IMR-90 (cell line): Measurements from ENCODE around the gene ANKRD45. TPM values are rescaled to one million over a fixed set of nuclear protein-coding genes. Genes with fewer than 3 reads are reported as not detected.

ENCODE experiments used
- ATAC-seq: fragments of 200-7000 bp; cut with Tn5 transposase; 2 replicates; pipeline ENCODE4 v1.9.1; 2020; ENCODE audit warnings: low read depth, mild to moderate bottlenecking, moderate library complexity
- BruUV-seq: library from RNA; stranded (reverse); fragments of 400-500 nt; replicated peaks from 2 replicates; lab custom pipeline; 2021; lab: Mats Ljungman, UMichigan
- CTCF ChIA-PET: fragments of 300-600 bp; formaldehyde crosslinking; extraction: SDS; loops from one replicate; lab custom pipeline; 2021; ENCODE audit warnings: antibody characterized with exemption; lab: Yijun Ruan, JAX
- POLR2A ChIA-PET: fragments of 300-600 bp; sonication (Branson Sonifier 250); formaldehyde crosslinking; loops from one replicate; lab custom pipeline; 2022; ENCODE audit warnings: antibody characterized with exemption; ENCODE audit not compliant: unreplicated experiment; lab: Charles Lee
- DNase-seq: peaks from one replicate; pipeline ENCODE4 v3.0.0; 2013
- H2AFZ ChIP-seq: replicated peaks from 2 replicates; pipeline ENCODE3; 2013; ENCODE audit warnings: low read length, mild to moderate bottlenecking; ENCODE audit not compliant: poor library complexity
- H2AK5ac ChIP-seq: 2 replicates; pipeline ENCODE4 v1.6.1; 2013; ENCODE audit warnings: low read depth, low read length, inconsistent platforms
- H2AK9ac ChIP-seq: replicated peaks from 2 replicates; pipeline ENCODE3; 2013; ENCODE audit warnings: mild to moderate bottlenecking, low read depth, low read length, moderate library complexity; ENCODE audit not compliant: poor library complexity
- H2BK120ac ChIP-seq: 2 replicates; pipeline ENCODE4 v1.6.1; 2013; ENCODE audit warnings: low read depth, low read length, inconsistent platforms
- H2BK15ac ChIP-seq: 3 replicates; pipeline ENCODE4 v1.6.1; 2013; ENCODE audit warnings: low read depth, low read length, inconsistent platforms
- H2BK20ac ChIP-seq: 2 replicates; pipeline ENCODE4 v1.6.1; 2013; ENCODE audit warnings: low read depth, mild to moderate bottlenecking, inconsistent platforms, low read length, moderate library complexity
- H2BK5ac ChIP-seq: 2 replicates; pipeline ENCODE4 v1.6.1; 2013; ENCODE audit warnings: mild to moderate bottlenecking, low read depth, low read length, inconsistent platforms; ENCODE audit not compliant: poor library complexity, severe bottlenecking
- H3K14ac ChIP-seq: replicated peaks from 2 replicates; pipeline ENCODE4 v1.6.1; 2013; ENCODE audit warnings: low read depth, low read length, inconsistent platforms
- H3K18ac ChIP-seq: 2 replicates; pipeline ENCODE4 v1.6.1; 2013; ENCODE audit warnings: low read depth, low read length, control low read depth
- H3K23ac ChIP-seq: 2 replicates; pipeline ENCODE4 v1.6.1; 2013; ENCODE audit warnings: low read depth, low read length, inconsistent platforms
- H3K27ac ChIP-seq: 2 replicates; pipeline ENCODE4 v1.5.1; 2013; ENCODE audit warnings: mild to moderate bottlenecking, control low read depth, low read length; ENCODE audit not compliant: insufficient read depth
- H3K27me3 ChIP-seq: 2 replicates; pipeline ENCODE4 v1.6.1; 2013; ENCODE audit warnings: low read length; ENCODE audit not compliant: control insufficient read depth, insufficient read depth
- H3K36me3 ChIP-seq: 2 replicates; pipeline ENCODE4 v1.6.1; 2013; ENCODE audit warnings: low read length, mixed read lengths; ENCODE audit not compliant: control insufficient read depth, insufficient read depth
- H3K4ac ChIP-seq: 2 replicates; pipeline ENCODE4 v1.6.1; 2013; ENCODE audit warnings: low read depth, low read length, inconsistent platforms
- H3K4me1 ChIP-seq: 2 replicates; pipeline ENCODE4 v1.6.1; 2013; ENCODE audit warnings: low read length, mixed read lengths; ENCODE audit not compliant: control insufficient read depth, insufficient read depth
- H3K4me2 ChIP-seq: 2 replicates; pipeline ENCODE4 v1.6.1; 2013; ENCODE audit warnings: low read depth, mild to moderate bottlenecking, control low read depth, low read length, moderate library complexity
- H3K4me3 ChIP-seq: 2 replicates; pipeline ENCODE4 v1.5.1; 2013; ENCODE audit warnings: low read depth, mild to moderate bottlenecking, control low read depth, low read length, moderate library complexity; ENCODE audit not compliant: insufficient read depth
- H3K56ac ChIP-seq: 2 replicates; pipeline ENCODE4 v1.6.1; 2013; ENCODE audit warnings: low read length, inconsistent platforms; ENCODE audit not compliant: insufficient read depth; ENCODE audit errors: extremely low read depth
- H3K79me1 ChIP-seq, 2 experiments: 2 replicates each; pipeline ENCODE4 v1.6.1; 2013; ENCODE audit warnings: low read length in 2 of 2, inconsistent platforms in 1 of 2, low read depth in 1 of 2
- H3K9ac ChIP-seq: 2 replicates; pipeline ENCODE4 v1.6.1; 2013; ENCODE audit warnings: low read depth, low read length, control low read depth
- H3K9me1 ChIP-seq: 2 replicates; pipeline ENCODE4 v1.6.1; 2013; ENCODE audit warnings: low read length, inconsistent platforms; ENCODE audit not compliant: insufficient read depth
- H3K9me3 ChIP-seq: 2 replicates; pipeline ENCODE4 v1.6.1; 2013; ENCODE audit warnings: low read length; ENCODE audit not compliant: control insufficient read depth, insufficient read depth
- H4K20me1 ChIP-seq: 2 replicates; pipeline ENCODE4 v1.6.1; 2013; ENCODE audit warnings: low read length, inconsistent platforms; ENCODE audit not compliant: insufficient read depth
- H4K5ac ChIP-seq: 2 replicates; pipeline ENCODE4 v1.6.1; 2013; ENCODE audit warnings: mild to moderate bottlenecking, low read depth, low read length, control low read depth
- H4K8ac ChIP-seq, 2 experiments: 2 replicates each; pipeline ENCODE4 v1.6.1; 2013; ENCODE audit warnings: low read depth in 2 of 2, low read length in 2 of 2, control low read depth in 1 of 2, inconsistent platforms in 1 of 2
- H4K91ac ChIP-seq: 2 replicates; pipeline ENCODE4 v1.6.1; 2013; ENCODE audit warnings: low read depth, low read length, inconsistent platforms; ENCODE audit not compliant: insufficient read depth
- BHLHE40 ChIP-seq: fragments of 150-350 bp; IDR thresholded peaks from 2 replicates; pipeline ENCODE4 v1.6.1; 2016; ENCODE audit warnings: mild to moderate bottlenecking, low read depth, low read length
- CEBPB ChIP-seq: IDR thresholded peaks from 2 replicates; pipeline ENCODE4 v1.6.1; 2012; ENCODE audit warnings: low read depth, low read length, improper control_type of control experiment
- CHD1 ChIP-seq: IDR thresholded peaks from 2 replicates; pipeline ENCODE4 v1.6.1; 2012; ENCODE audit warnings: low read depth, low read length, improper control_type of control experiment
- FOS ChIP-seq: fragments of 150-350 bp; IDR thresholded peaks from 2 replicates; pipeline ENCODE4 v1.6.1; 2016; ENCODE audit warnings: low read depth, low read length
- MAZ ChIP-seq: IDR thresholded peaks from 2 replicates; pipeline ENCODE4 v1.6.1; 2012; ENCODE audit warnings: low read depth, mild to moderate bottlenecking, low read length, improper control_type of control experiment, moderate library complexity, borderline replicate concordance
- MXI1 ChIP-seq: IDR thresholded peaks from 2 replicates; pipeline ENCODE4 v1.6.1; 2012; ENCODE audit warnings: low read depth, mild to moderate bottlenecking, low read length, moderate library complexity, borderline replicate concordance
- NFE2L2 ChIP-seq: fragments of 150-350 bp; IDR thresholded peaks from 2 replicates; pipeline ENCODE4 v1.6.1; 2016; ENCODE audit warnings: low read depth, mild to moderate bottlenecking, low read length
- POLR2A ChIP-seq: IDR thresholded peaks from 2 replicates; pipeline ENCODE4 v1.6.1; 2012; ENCODE audit warnings: mild to moderate bottlenecking, low read depth, low read length
- RCOR1 ChIP-seq: IDR thresholded peaks from 2 replicates; pipeline ENCODE4 v1.6.1; 2012; ENCODE audit warnings: mild to moderate bottlenecking, low read length, improper control_type of control experiment; ENCODE audit not compliant: insufficient replicate concordance
- SMC3 ChIP-seq: fragments of 150-350 bp; IDR thresholded peaks from 2 replicates; pipeline ENCODE4 v1.6.1; 2016; ENCODE audit warnings: low read depth, mild to moderate bottlenecking, antibody characterized with exemption, low read length, moderate library complexity
- WGBS, 2 experiments: methylation state at CpG; one replicate each; pipeline versions ENCODE4 v1.1.5 to v1.1.7; 2013; ENCODE audit warnings: missing lambda C conversion rate in 2 of 2; ENCODE audit not compliant: insufficient read length in 1 of 2; ENCODE audit errors: extremely low coverage in 2 of 2; 5-methylcytosine and 5-hydroxymethylcytosine counted together
- dilution Hi-C: fragments of 300-500 bp; cut with HindIII; formaldehyde crosslinking; loops from one replicate; pipeline ENCODE4 v1.14.3; 2018; ENCODE audit warnings: low sequenced_read_pairs; ENCODE audit not compliant: unreplicated experiment
- in situ Hi-C: fragments of 300-500 bp; cut with MboI; formaldehyde crosslinking; loops from 3 replicates; pipeline ENCODE4 v1.14.3; 2019; ENCODE audit warnings: low sequenced_read_pairs, inconsistent platforms, mixed read lengths
- intact Hi-C: fragments of 100-400 bp; cut with micrococcal nuclease; formaldehyde crosslinking; loops from 2 replicates; pipeline ENCODE4 v1.10.0; 2022
- polyA plus RNA-seq, 3 experiments: library from polyadenylated mRNA; depleted of rRNA; stranded (reverse); fragments of >200 nt; gene quantifications; 2 replicates each; pipeline ENCODE4 v1.2.3, GENCODE V29; 2012; ENCODE audit warnings: low replicate concordance in 1 of 3
- total RNA-seq: library from RNA; depleted of rRNA; stranded (reverse); fragments of >200 nt; gene quantifications from 2 replicates; pipeline ENCODE4 v1.2.3, GENCODE V29; 2012
- TF ChIP-seq, protein P1 (sequence below): fragments of 150-350 bp; IDR thresholded peaks from 2 replicates; pipeline ENCODE4 v1.6.1; 2017; ENCODE audit warnings: mild to moderate bottlenecking, antibody characterized with exemption, low read length, low read depth
- TF ChIP-seq, protein P2 (sequence below): fragments of 150-350 bp; IDR thresholded peaks from 2 replicates; pipeline ENCODE4 v1.6.1; 2016; ENCODE audit warnings: low read depth, mild to moderate bottlenecking, low read length, moderate library complexity, borderline replicate concordance

ANKRD45 gene
- total and polyA plus RNA-seq, 2 of the 4 experiments (the other 2 are of a cell fraction) = under 0.01 TPM; not detected in 1

DNA sequence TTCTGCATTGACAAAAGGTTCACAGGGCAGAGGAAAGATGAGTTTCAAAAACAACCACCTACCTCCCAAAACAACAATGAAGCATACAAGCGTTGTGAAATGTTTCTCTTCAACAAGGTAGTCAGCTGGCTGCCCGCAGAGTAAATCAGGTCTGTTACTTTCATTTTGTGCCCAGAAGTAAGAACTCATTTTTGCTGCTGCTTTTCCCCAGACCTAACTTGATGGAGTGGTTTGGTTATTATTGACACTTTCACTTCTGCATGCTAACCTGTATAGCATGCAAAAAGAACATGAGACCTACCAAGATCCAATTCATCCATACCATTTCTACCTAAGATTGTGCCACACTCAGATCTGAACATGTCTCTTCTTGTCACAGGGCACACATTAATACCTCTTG, 68.1 kb downstream of the ANKRD45 start:
- Histone ChIP-seq H3K27ac (no peak overlapping the region), H4K91ac (no peak overlapping the region), H2BK15ac (no peak overlapping the region), H4K8ac (no peak overlapping the region), H3K18ac (no peak overlapping the region), H3K9me3 (no peaks in the 10 kb centered on the region), H3K79me1 (no peaks in the 10 kb centered on the region), H3K27me3 (peaks cover 6% of the 10 kb centered on the region), H2AK5ac (no peak overlapping the region), H2AFZ (no peak overlapping the region), H3K4ac (no peak overlapping the region), H3K9me1 (no peaks in the 10 kb centered on the region), H3K36me3 (no peaks in the 10 kb centered on the region), H2BK5ac (no peak overlapping the region), H3K4me2 (no peak overlapping the region; the same call in 1 of the 2 replicates), H2BK20ac (no peak overlapping the region), H3K4me1 (no peaks in the 10 kb centered on the region), H3K9ac (no peak overlapping the region), H2AK9ac (no peak overlapping the region), H4K5ac (no peak overlapping the region), H3K14ac (no peak overlapping the region), H3K56ac (no peak overlapping the region), H4K20me1 (no peaks in the 10 kb centered on the region), H2BK120ac (no peak overlapping the region), H3K4me3 (no peak overlapping the region), H3K23ac (no peak overlapping the region)
- DNase-seq (no peak), ATAC-seq (no peak)
- CTCF ChIA-PET = no interaction called here
- in situ Hi-C loops = no loop called here
- no CpG with 5 or more reads among the region's 2 CpGs for WGBS, 2 experiments
- TF ChIP-seq SMC3 (no peak), FOS (no peak), MXI1 (no peak), CHD1 (no peak), RCOR1 (no peak), CEBPB (no peak), NFE2L2 (no peak), BHLHE40 (no peak), POLR2A (no peak), MAZ (no peak)
- TF ChIP-seq, protein P1, sequence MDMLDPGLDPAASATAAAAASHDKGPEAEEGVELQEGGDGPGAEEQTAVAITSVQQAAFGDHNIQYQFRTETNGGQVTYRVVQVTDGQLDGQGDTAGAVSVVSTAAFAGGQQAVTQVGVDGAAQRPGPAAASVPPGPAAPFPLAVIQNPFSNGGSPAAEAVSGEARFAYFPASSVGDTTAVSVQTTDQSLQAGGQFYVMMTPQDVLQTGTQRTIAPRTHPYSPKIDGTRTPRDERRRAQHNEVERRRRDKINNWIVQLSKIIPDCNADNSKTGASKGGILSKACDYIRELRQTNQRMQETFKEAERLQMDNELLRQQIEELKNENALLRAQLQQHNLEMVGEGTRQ = no peak
- TF ChIP-seq, protein P2, sequence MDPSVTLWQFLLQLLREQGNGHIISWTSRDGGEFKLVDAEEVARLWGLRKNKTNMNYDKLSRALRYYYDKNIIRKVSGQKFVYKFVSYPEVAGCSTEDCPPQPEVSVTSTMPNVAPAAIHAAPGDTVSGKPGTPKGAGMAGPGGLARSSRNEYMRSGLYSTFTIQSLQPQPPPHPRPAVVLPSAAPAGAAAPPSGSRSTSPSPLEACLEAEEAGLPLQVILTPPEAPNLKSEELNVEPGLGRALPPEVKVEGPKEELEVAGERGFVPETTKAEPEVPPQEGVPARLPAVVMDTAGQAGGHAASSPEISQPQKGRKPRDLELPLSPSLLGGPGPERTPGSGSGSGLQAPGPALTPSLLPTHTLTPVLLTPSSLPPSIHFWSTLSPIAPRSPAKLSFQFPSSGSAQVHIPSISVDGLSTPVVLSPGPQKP = no peak
- no TSS peak for BruUV-seq
- intact Hi-C loops = no loop called here
- dilution Hi-C loops = no loop called here
- POLR2A ChIA-PET = no interaction called here
